22Rv1 (cell line): ENCODE results near the gene DCLK2.

Source experiments
- ZFX ChIP-seq: fragments of 450-650 bp; IDR thresholded peaks from 2 replicates; pipeline ENCODE4 v1.6.1; 2017; ENCODE audit warnings: antibody characterized with exemption, borderline replicate concordance
- TF ChIP-seq, protein P1 (sequence below): fragments of 450-650 bp; IDR thresholded peaks from 2 replicates; pipeline ENCODE4 v1.5.1; 2017; ENCODE audit warnings: mild to moderate bottlenecking

DNA sequence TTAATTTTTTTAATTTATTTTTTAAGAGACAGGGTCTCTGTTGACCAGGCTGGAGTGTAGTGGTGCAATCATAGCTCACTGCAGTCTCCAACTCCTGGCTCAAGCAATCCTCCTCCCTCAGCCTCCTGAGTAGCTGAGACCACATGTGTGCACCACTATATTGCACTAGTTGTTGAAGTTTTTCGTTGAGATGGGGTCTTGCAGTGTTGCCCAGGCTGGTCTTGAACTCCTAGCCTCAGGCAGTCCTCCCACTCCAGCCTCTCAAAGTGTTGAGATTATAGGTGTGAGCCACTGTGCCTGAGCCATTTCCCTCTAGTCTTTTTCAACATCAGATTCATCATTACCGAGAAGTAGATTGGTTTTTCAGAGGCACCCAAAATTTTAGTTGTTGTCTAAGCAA lies 165.7 kb downstream of the DCLK2 start:
- TF ChIP-seq, protein P1, sequence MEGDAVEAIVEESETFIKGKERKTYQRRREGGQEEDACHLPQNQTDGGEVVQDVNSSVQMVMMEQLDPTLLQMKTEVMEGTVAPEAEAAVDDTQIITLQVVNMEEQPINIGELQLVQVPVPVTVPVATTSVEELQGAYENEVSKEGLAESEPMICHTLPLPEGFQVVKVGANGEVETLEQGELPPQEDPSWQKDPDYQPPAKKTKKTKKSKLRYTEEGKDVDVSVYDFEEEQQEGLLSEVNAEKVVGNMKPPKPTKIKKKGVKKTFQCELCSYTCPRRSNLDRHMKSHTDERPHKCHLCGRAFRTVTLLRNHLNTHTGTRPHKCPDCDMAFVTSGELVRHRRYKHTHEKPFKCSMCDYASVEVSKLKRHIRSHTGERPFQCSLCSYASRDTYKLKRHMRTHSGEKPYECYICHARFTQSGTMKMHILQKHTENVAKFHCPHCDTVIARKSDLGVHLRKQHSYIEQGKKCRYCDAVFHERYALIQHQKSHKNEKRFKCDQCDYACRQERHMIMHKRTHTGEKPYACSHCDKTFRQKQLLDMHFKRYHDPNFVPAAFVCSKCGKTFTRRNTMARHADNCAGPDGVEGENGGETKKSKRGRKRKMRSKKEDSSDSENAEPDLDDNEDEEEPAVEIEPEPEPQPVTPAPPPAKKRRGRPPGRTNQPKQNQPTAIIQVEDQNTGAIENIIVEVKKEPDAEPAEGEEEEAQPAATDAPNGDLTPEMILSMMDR = no peak
- TF ChIP-seq ZFX = no peak
